ENCODE data around the gene UNC80.

Gene UNC80

GRCh38 chr2:209917154-209917771 is 145.6 kb downstream of the UNC80 start:
- DNase-seq (ENCODE audit: low spot score) = no peak

DNA sequence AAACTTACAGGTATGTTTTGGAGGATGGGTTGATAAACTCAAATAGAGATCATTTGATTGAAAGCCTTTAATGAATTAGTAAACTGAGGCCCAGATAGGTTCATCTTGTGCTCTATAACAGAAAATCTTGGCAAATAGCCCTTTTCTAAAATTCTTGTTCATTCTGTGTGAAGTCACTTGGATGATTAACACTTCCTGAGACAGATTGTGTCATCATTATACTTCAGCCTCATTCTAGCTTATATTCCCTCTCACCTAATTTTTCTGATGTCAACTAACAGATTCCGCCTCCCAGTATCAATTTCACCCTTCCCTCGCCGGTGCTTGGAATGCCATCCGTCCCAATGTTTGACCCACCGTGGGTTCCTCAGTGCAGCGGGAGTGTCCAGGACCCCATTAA is 146.6 kb downstream of the UNC80 start:
- no peak for DNase-seq (ENCODE audit: low spot score)

DNA sequence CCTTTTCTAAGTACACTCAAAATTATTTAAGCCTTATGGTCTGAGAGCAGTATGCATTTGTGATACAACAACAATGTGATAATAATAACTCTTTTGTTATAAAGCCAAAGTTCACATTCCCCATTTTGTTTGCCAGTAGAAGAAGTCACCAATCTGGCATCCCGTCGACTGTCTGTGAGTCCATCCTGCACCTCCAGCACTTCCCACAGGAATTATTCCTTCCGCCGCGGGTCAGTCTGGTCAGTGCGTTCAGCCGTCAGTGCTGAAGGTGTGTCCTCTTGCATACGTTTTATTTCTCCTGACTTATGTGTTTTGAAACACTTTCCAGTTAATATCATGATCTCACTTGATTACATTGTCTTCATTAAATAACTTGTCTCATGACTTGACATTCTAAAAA is 150.5 kb downstream of the UNC80 start:
- DNase-seq (ENCODE audit: low spot score) = no peak

GRCh38 chr2:209929369-209929768 is 157.7 kb downstream of the UNC80 start:
- no peak for DNase-seq (ENCODE audit: low spot score)

- peak; percentile 60 for DNase-seq (ENCODE audit: low spot score)
These were observed 162.2 kb downstream of the UNC80 start for GRCh38 chr2:209933499-209934483.

GRCh38 chr2:209936106-209936666 is 164.6 kb downstream of the UNC80 start:
- no peak for DNase-seq (ENCODE audit: low spot score)

DNA sequence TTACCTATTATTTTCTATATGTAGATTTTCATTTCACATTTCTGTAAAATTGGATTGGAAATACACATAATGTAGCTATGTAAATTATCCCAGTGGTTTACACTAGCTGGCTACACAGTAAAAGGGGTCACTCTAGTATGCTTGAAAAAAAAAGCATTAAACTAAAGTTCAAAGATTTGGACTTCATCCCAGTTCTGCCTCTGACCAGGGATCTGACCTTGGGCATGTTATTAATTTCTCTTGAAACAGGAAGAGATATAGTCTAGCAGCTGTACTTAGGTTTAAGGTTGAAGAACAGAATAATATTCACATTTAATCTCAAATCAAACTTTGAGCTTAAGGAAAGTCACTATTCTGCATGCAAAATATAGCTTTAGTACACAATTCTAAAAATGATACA is 166.3 kb downstream of the UNC80 start:
- no peak for DNase-seq (ENCODE audit: low spot score)

DNA sequence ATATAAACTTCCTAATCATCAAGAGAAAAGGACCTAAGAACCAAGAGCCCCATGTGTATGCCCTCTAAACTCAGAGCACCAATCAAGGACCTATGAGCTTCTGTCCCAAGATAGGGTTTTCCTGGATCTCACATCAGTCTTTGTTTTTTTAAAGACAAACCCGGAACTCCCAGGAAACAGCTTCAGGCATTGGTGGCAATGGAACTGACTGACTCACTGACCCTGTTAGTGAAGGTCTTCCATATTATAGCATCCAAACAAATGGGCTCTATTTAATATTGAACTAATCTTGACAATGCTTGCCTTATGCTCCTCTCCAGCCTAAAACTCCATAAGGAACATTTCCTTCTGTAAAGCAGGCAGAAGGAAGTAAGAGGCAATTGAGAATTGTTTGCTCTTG is 167.3 kb downstream of the UNC80 start:
- DNase-seq (ENCODE audit: low spot score) = no peak

DNA sequence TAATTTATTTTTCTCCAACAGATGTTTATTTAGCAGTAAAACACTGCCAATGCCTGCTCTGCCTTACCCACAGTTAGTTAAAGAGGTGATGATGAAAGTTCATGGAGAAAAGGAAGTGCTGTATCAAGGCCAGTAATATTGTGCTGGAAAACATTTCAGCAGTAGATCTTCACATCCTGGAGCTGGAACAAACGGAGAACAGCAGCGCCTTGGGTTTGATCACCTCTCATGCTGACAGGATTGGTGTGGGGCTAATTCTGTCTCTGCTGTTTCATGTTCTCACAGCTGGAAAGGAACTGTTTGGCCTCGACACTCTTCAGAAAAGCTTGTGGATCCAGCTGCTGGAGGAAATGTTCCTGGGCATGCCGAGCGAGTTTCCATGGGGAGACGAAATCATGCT is 169.3 kb downstream of the UNC80 start:
- DNase-seq (ENCODE audit: low spot score) = no peak

DNA sequence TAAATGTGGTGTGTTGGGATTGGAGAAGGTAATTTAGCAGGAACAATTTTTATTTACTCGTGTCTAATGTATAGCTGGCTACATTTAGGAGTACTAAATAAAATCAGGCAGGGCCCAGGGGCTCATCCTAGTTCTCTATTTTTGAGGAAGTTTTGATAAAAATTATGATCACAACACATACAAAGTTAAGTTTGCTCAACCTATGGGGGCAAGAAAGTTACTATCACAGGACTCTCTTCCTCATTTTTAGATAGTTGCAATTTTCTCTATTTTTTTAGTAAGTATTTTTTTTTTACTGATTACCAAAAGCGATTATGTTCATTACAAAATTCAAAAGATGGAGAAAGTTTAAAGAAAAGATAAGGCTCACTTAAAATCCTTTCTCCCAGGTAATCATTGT is 170.8 kb downstream of the UNC80 start:
- DNase-seq (ENCODE audit: low spot score) = no peak

DNA sequence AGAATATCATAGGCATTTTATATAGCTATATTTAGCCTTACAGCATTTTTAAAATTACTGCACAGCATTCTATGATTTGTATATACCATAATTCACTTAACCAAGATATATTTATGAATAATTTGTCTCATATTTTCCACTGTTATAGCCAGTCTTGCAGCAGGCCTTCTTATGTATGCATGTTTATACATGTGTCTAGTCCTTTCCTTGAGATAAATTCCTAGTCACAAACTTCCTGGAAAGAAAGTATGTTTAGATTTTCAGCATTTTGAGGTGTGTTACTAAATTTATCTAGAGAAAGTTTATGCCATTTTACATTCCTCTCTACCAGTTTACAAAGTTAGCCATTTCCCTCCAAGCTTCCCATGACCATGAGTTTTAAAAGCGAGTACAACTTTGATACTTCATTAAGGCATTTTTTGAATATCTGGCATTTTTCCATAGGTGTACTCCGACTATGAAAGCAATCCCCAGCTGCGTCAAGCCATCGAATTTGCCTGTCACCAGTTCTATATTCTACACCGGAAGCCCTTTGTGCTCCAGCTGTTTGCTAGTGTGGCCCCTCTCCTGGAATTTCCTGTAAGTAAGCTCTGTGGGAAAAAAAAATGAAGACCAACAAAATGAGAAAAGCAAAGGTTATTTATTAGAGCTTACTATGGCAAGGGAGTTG is 171.4 kb downstream of the UNC80 start:
- DNase-seq (ENCODE audit: low spot score) = no peak

- DNase-seq (ENCODE audit: low spot score) = no peak
These were observed 172.1 kb downstream of the UNC80 start for GRCh38 chr2:209943776-209944175.

GRCh38 chr2:209946539-209946938 is 174.9 kb downstream of the UNC80 start:
- DNase-seq (ENCODE audit: low spot score) = no peak

GRCh38 chr2:209956271-209956670 is 184.6 kb downstream of the UNC80 start:
- DNase-seq (ENCODE audit: low spot score) = no peak

- DNase-seq (ENCODE audit: low spot score) = no peak
These were observed 186.4 kb downstream of the UNC80 start for GRCh38 chr2:209958016-209958415.

GRCh38 chr2:209960045-209960444 is 188.4 kb downstream of the UNC80 start:
- no peak for DNase-seq (ENCODE audit: low spot score)

DNA sequence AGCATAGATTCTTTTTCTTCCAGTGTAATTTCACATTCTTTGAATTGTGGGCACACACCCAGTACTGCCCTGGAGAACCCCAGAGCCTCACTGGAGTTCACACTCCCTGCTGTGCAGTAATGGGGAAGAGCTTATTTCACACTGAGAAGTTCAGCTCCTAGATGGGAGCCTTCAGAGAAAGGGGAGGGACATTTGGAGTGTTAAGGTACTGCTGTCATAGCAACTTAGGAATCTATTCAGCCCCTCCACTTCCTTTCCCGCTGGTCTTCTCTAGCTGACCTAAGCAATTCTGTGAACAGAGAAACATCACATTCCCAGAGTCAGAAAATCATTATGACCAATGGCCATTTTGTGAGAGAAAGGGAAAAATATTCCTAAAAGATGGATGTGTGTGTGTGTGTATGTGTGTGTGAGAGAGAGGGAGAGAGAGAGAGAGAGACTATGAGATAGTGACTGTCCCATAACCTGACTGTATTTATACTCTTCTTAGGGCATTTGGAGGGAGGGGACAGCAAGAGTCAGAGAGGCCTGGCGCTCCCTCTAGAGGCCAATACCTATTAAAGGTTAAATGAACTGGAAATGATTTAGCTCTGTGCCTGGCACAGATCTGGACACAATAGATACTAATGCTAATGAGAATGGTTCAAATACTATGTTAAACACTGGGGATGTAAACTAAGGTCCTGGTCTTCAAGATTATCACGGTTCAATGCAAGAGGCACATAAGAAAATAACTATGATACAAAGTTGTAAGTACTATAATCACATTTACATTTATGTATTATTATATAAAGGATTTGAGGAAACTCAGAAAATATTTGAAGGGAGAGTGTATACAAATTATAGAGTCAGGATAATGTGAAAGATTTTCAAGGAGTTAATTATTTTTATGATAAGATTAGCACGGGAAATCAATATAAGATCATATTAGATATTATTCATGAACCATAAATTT is 189.3 kb downstream of the UNC80 start:
- peak; percentile 52 for DNase-seq (ENCODE audit: low spot score)

DNA sequence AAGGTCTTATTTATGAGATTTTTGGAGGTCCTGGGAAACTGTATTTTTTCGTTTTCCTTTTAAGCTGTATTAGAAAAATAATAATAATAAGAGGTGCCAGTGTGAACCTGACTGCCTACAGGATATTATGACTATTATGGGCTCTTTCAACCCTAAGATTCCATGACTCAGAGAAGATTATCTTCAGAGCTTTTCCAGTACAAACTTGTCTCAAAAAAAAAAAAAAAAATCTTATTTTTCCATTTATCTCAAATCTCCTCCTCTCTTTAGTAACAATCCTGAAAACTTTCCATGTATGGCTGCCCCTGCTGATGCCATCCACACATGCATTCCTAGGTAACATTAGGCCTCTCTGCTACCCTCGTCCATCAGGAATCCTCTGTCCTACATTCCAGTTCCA is 194.1 kb downstream of the UNC80 start:
- DNase-seq (ENCODE audit: low spot score) = no peak

DNA sequence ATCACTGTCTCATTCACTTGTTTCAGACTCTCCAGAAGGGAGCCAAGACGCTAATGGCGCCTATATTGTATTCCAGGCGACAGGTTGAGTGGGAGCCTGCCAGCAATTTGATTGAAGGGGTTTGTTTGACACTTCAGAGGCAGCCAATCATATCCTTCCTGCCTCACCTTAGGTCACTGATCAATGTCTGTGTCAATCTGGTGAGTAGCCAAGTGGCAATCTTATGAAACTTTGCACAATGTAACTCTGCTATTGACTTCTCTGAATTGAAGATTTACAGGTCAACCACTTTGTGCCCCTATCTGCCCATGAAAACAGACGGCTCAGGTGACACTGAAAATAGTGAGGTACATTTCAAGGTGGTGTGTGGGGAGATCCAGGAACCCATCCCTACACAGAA is 198.1 kb downstream of the UNC80 start:
- no peak for DNase-seq (ENCODE audit: low spot score)

- no peak for DNase-seq (ENCODE audit: low spot score)
These were observed 198.6 kb downstream of the UNC80 start for GRCh38 chr2:209970271-209970670.

DNA sequence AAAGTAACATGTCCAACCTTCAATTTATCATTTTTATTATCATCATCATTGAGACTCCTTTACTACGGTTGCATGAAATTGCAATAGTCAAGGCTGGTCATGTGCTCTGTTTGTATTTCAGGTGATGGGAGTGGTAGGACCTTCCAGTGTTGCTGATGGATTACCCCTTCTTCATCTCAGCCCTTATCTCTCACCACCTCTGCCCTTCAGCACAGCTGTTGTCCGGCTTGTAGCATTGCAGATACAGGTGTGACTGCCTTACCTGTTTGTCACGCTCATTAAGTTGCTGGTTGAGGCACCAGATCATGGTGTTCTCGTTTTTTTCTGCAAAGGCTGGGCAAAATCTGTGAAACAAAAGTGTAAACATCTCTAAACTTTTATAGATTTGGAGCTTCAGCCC is 199.1 kb downstream of the UNC80 start:
- no peak for DNase-seq (ENCODE audit: low spot score)

All from AG20443 (cell line).